Pulmonary artery endothelial cell (primary cell): ENCODE measurements around the gene RGS1. TPM values are rescaled to one million over a fixed set of nuclear protein-coding genes. Genes with fewer than 3 reads are reported as not detected.

ENCODE experiments used
- DNase-seq: peaks from one replicate; pipeline ENCODE4 v3.0.0-alpha.2; 2011; ENCODE audit warnings: low read depth, low spot score
- total RNA-seq: library from RNA; depleted of rRNA; stranded (reverse); fragments of >200 nt; gene quantifications from 2 replicates; pipeline ENCODE4 v1.2.3, GENCODE V29; 2014

The RGS1 gene
- total RNA-seq, 1 donor from 2014 or later: not detected

- DNase-seq: no peak
These were observed 44.6 kb downstream of the RGS1 start for GRCh38 chr1:192620071-192620635.

DNA sequence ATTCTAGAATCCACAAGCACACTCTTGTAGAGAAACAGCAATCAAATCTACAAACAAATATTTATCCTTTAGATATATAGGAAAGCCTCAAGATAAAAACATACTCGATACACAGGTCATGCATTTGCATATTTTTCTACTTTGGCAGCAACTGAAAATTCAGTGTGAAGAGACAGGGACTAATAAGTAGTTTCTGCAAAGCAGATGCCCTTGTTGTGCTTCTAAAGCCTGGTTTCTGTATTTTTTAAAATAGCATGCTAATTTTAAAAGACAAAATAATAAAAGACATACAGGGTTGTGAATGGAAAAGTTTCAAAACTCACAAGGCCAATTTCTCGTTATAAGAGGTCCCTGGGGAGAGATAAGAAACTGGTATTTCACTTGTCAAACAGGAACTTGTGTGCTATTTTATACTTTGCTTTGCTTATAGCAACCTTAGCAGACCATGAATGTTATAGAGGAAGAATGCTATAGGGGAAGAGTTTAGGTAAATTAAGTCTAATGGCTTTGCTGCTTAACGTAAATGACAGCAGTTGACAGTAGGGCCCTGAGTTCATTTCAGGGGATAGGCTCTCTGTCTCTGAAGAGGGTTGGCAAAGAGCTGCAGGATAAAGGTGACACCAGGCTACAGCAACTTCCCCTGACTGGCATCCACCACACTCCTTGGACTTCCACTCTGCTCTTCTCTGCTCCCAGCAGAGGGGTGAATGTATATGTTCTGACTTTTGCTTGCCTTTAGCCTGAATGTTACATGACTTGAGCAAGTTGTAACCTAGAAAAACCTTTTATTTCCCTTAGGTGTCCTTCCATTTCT lies 51.0 kb downstream of the RGS1 start:
- DNase-seq: no peak

GRCh38 chr1:192627901-192628300 lies 52.3 kb downstream of the RGS1 start:
- no peak for DNase-seq

DNA sequence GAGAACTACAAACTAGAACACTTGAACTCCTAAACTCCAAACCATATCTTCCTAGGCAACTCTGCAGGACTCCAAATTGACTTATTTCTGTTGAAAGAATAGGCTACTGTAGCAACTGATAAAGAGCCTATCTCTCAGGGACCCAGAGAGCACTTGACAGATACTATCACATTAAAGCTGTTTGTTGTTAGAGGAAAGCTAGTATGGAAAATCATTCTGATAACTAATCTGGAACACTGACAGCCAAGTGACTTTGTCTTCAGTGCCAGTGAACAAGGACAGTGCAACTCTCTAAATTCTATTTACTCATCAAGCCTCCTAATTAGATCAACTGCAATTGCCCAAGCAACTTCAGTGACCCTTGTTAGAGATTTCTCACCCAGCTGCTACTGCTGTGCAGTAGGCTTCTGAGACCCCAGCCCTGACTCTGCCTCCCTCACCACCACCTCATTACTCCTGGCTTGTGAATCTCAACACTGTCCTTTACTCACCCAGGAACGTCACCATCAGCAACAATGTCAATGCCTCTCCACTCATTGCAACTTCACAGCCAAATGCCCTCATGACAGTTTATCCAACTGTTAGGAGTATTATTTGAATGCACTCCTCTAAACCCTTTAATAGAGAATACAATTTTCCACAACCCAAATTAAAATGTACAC lies 53.0 kb downstream of the RGS1 start:
- DNase-seq: no peak

- no peak for DNase-seq
These were observed 54.0 kb downstream of the RGS1 start for GRCh38 chr1:192629612-192630011.

Other genes starting within 250 kb of the RGS1 start
- gene RGS13, start 60.4 kb downstream of the RGS1 start, total RNA-seq: not detected in 2 replicates
- 10.1 and 27.4 TPM in 2 replicates for gene RGS2, start 233.3 kb downstream of the RGS1 start, total RNA-seq